Iris pigment epithelial cell (primary cell): Measurements from ENCODE around the gene TBC1D10A.

ENCODE experiments used
- DNase-seq: peaks from one replicate; pipeline ENCODE4 v3.0.0-alpha.2; 2011; ENCODE audit warnings: low read depth

The TBC1D10A gene

GRCh38 chr22:30299322-30299721, 27.4 kb downstream of the TBC1D10A start:
- DNase-seq = no peak

GRCh38 chr22:30297991-30298701, 28.6 kb downstream of the TBC1D10A start:
- no peak for DNase-seq

GRCh38 chr22:30297276-30297990, 29.3 kb downstream of the TBC1D10A start:
- DNase-seq = no peak

- DNase-seq = no peak
These were observed 29.9 kb downstream of the TBC1D10A start for GRCh38 chr22:30296833-30297232.

- DNase-seq = no peak
These were observed 30.4 kb downstream of the TBC1D10A start for GRCh38 chr22:30296324-30296723.

GRCh38 chr22:30295576-30295975, 31.2 kb downstream of the TBC1D10A start:
- DNase-seq = no peak

- DNase-seq = no peak
These were observed 31.9 kb downstream of the TBC1D10A start for GRCh38 chr22:30294830-30295229.

GRCh38 chr22:30294066-30294465, 32.7 kb downstream of the TBC1D10A start:
- no peak for DNase-seq

- no peak for DNase-seq
These were observed 33.7 kb downstream of the TBC1D10A start for GRCh38 chr22:30293026-30293425.

GRCh38 chr22:30292069-30292970, 34.4 kb downstream of the TBC1D10A start:
- DNase-seq = no peak

GRCh38 chr22:30291058-30291892, 35.5 kb downstream of the TBC1D10A start:
- DNase-seq = peak; percentile 58

GRCh38 chr22:30290342-30291057, 36.2 kb downstream of the TBC1D10A start:
- peak; percentile 63 for DNase-seq

- no peak for DNase-seq
These were observed 36.8 kb downstream of the TBC1D10A start for GRCh38 chr22:30289980-30290313.

- DNase-seq = peak; percentile 99
These were observed 37.4 kb downstream of the TBC1D10A start, which contains the start of gene CASTOR1 for GRCh38 chr22:30289141-30289979. CASTOR1 (minus strand) TSS chr22:30289505; CDS start chr22:30289497, 8 bp downstream.

GRCh38 chr22:30288419-30289140, 38.2 kb downstream of the TBC1D10A start:
- no peak for DNase-seq

GRCh38 chr22:30287648-30288418, 38.9 kb downstream of the TBC1D10A start:
- DNase-seq = peak; percentile 85

GRCh38 chr22:30286813-30287647, 39.7 kb downstream of the TBC1D10A start:
- DNase-seq = peak; percentile 42

- DNase-seq = no peak
These were observed 40.4 kb downstream of the TBC1D10A start for GRCh38 chr22:30286331-30286730.
